ENCODE results near the gene SKA2.

DNA sequence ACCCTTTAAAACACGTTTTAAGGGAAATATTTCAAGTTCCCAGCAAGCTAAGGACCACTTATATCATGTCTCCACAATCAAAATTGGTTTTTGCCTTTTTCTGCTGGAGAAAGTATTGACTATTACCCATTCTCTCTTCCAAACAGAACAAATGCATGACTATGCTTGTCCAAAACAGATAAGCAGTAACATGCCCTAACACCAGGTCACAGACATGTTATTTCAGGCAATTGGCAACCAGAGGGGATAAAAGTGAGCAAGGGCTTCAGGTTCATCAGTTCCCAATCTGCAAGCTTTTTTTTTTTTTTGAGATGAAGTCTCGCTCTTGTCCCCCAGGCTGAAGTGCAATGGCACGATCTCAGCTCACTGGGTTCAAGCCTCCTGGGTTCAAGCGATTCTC lies 15.0 kb downstream of the SKA2 start:
- TF ChIP-seq, protein P1, sequence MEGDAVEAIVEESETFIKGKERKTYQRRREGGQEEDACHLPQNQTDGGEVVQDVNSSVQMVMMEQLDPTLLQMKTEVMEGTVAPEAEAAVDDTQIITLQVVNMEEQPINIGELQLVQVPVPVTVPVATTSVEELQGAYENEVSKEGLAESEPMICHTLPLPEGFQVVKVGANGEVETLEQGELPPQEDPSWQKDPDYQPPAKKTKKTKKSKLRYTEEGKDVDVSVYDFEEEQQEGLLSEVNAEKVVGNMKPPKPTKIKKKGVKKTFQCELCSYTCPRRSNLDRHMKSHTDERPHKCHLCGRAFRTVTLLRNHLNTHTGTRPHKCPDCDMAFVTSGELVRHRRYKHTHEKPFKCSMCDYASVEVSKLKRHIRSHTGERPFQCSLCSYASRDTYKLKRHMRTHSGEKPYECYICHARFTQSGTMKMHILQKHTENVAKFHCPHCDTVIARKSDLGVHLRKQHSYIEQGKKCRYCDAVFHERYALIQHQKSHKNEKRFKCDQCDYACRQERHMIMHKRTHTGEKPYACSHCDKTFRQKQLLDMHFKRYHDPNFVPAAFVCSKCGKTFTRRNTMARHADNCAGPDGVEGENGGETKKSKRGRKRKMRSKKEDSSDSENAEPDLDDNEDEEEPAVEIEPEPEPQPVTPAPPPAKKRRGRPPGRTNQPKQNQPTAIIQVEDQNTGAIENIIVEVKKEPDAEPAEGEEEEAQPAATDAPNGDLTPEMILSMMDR (conservative IDR thresholded peaks at IDR 0.05; ENCODE audit: low read length) = no peak
- TF ChIP-seq EZH2phosphoT487 (IDR thresholded peaks at IDR 0.05; ENCODE audit: borderline replicate concordance) = no peak

Measured in Loucy (cell line).